ENCODE data around the gene RNF43. TPM values are rescaled to one million over a fixed set of nuclear protein-coding genes. Genes with fewer than 3 reads are reported as not detected.

The RNF43 gene
- total RNA-seq, 3 donors from 2014 or later, result 8.5 to 19.0 TPM; not detected in 1

DNA sequence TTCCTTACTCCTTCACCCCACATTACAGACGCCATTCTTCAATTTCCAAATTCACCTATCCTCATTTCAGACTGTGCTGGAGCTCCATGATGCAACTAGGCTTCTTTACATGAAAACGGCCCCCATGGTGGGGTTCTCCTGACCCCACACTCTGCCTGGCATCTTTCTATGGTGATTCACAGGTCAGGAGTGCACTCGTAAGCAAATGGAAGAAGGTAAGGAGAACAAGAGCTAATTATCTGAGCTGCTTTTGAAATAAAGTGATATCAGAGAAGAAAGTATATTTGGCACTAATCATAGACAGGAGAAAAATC, 37.9 kb downstream of the RNF43 start:
- no peak for TF ChIP-seq POLR2AphosphoS5 (IDR thresholded peaks at IDR 0.05)
- H3K4me3 ChIP-seq, result no peak overlapping the region
- H3K36me3 ChIP-seq, result no peaks in the 10 kb centered on the region
- H3K27ac ChIP-seq, result no peak overlapping the region
- H3K4me1 ChIP-seq, result no peaks in the 10 kb centered on the region
- no peak for DNase-seq (ENCODE audit: low spot score in 2 of 2)
- H3K9me3 ChIP-seq, result no peaks in the 10 kb centered on the region
- intact Hi-C loops (cut with DNase I; ENCODE audit: low total_unique reads), result loop anchor here (5.0 kb wide), 1 partner anchor 1167 kb away; no protein-coding TSS in a partner anchor
- no peaks in the 10 kb centered on the region for H3K27me3 ChIP-seq

DNA sequence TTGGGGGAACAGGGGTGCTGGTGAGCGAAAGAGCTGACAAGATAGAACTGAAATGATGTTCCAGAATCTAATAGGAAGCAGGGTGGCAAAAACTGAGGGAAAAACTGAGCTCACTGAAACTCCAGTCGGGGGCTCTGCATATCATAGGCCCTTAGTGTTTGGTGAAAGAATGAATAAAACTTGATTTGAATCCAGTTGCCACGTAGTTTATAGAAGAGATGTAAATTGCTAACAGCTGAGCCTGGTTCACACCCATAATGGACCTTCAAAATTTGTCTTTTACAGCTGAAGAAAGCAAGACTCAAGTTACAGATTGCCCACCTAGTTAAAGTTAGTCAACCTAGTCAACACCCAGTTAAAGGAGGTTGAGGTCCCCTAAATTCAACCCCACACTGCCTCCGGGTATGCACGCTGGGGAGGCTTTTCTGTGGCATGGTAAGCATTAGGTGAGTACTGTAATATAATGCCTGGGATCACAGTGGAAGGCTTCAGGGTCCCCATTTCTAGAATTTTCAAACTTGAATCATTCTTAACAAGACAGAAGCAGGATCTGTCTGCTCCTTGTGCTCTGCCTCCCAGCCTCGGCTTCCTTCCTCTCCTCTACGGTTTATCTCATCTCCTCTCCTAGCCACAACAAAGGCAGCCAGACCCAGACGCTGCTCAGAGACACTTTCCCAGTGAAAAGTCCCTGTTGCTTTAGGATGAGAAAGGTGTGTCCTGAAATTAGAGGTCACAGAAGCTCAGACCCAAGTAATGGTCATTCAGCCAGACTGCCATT, 38.4 kb downstream of the RNF43 start:
- no peak overlapping the region for H3K4me3 ChIP-seq
- no peaks in the 10 kb centered on the region for H3K36me3 ChIP-seq
- intact Hi-C loops (cut with DNase I; ENCODE audit: low total_unique reads), result loop anchor here (5.0 kb wide), 1 partner anchor 1167 kb away; no protein-coding TSS in a partner anchor
- DNase-seq (ENCODE audit: low spot score in 2 of 2), result no peak
- no peaks in the 10 kb centered on the region for H3K4me1 ChIP-seq
- H3K9me3 ChIP-seq, result no peaks in the 10 kb centered on the region
- H3K27me3 ChIP-seq, result no peaks in the 10 kb centered on the region
- no peak overlapping the region for H3K27ac ChIP-seq
- TF ChIP-seq, protein P1, sequence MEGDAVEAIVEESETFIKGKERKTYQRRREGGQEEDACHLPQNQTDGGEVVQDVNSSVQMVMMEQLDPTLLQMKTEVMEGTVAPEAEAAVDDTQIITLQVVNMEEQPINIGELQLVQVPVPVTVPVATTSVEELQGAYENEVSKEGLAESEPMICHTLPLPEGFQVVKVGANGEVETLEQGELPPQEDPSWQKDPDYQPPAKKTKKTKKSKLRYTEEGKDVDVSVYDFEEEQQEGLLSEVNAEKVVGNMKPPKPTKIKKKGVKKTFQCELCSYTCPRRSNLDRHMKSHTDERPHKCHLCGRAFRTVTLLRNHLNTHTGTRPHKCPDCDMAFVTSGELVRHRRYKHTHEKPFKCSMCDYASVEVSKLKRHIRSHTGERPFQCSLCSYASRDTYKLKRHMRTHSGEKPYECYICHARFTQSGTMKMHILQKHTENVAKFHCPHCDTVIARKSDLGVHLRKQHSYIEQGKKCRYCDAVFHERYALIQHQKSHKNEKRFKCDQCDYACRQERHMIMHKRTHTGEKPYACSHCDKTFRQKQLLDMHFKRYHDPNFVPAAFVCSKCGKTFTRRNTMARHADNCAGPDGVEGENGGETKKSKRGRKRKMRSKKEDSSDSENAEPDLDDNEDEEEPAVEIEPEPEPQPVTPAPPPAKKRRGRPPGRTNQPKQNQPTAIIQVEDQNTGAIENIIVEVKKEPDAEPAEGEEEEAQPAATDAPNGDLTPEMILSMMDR (IDR thresholded peaks at IDR 0.05), result no peak
- no peak for TF ChIP-seq POLR2AphosphoS5 (IDR thresholded peaks at IDR 0.05)
- TF ChIP-seq POLR2A (IDR thresholded peaks at IDR 0.05), result no peak

DNA sequence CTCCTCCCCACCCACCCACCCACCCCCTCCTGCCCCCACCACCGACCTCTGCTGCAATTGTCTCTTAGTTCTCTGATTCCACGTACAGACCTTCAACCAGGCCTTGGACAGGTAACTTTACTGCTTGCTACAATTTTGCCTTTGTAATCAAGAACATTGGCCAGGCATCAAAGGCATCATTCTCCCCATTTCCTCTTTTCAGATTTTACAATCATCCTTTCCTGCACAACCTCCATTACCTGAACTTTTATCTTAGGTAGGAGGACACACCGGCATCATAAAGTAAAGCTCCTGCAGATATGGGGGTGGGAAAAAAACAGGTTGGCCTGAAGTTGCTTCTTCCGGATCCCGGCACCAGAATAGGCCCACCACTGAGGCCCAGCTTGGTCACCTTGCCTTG, 39.7 kb downstream of the RNF43 start:
- intact Hi-C loops (cut with DNase I; ENCODE audit: low total_unique reads), result loop anchor here (5.0 kb wide), 1 partner anchor 1165 kb away; no protein-coding TSS in a partner anchor
- no peak for DNase-seq (ENCODE audit: low spot score in 2 of 2)
- TF ChIP-seq POLR2AphosphoS5 (IDR thresholded peaks at IDR 0.05) (no peak), POLR2A (IDR thresholded peaks at IDR 0.05) (no peak)
- TF ChIP-seq, protein P1 (IDR thresholded peaks at IDR 0.05), result no peak
- Histone ChIP-seq H3K9me3 (no peaks in the 10 kb centered on the region), H3K27me3 (no peaks in the 10 kb centered on the region), H3K4me1 (no peaks in the 10 kb centered on the region), H3K27ac (peak overlapping the region; percentile 33 to 77), H3K4me3 (no peak overlapping the region), H3K36me3 (no peaks in the 10 kb centered on the region)

DNA sequence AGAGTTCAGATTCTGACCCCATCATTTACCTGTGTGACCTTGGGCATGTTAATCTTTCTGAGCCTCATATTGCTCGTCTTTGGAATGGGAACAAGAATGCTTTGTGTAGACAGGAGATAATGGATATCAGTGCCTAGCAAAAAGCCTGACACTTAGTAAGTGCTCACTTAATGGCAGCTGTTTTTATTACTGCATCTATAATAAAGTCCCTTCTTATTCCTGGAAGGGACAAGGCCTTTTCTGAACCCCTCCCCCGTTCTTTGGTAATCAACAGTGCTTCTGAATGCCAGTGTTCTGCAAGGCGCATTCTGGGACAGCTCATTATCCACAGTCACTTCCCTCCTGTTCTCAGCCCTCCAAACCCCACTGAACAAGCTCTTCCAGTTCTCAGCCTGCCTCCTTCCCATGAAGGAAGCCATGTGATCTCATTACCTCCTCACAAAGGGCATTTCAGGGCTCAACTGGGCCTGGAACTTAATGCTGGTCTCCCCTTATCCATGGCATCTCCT, 40.2 kb downstream of the RNF43 start:
- Histone ChIP-seq H3K36me3 (no peaks in the 10 kb centered on the region), H3K9me3 (no peaks in the 10 kb centered on the region), H3K4me1 (no peaks in the 10 kb centered on the region), H3K27ac (peak overlapping the region; percentile 33 to 77), H3K4me3 (no peak overlapping the region), H3K27me3 (no peaks in the 10 kb centered on the region)
- intact Hi-C loops (cut with DNase I; ENCODE audit: low total_unique reads), result loop anchor here (5.0 kb wide), 1 partner anchor 1165 kb away; no protein-coding TSS in a partner anchor
- TF ChIP-seq, protein P1 (IDR thresholded peaks at IDR 0.05), result no peak
- TF ChIP-seq POLR2AphosphoS5 (IDR thresholded peaks at IDR 0.05), result peak in 1 of 3 donors; percentile 67
- DNase-seq (ENCODE audit: low spot score in 2 of 2), result peak in 1 of 2 donors; percentile 73

DNA sequence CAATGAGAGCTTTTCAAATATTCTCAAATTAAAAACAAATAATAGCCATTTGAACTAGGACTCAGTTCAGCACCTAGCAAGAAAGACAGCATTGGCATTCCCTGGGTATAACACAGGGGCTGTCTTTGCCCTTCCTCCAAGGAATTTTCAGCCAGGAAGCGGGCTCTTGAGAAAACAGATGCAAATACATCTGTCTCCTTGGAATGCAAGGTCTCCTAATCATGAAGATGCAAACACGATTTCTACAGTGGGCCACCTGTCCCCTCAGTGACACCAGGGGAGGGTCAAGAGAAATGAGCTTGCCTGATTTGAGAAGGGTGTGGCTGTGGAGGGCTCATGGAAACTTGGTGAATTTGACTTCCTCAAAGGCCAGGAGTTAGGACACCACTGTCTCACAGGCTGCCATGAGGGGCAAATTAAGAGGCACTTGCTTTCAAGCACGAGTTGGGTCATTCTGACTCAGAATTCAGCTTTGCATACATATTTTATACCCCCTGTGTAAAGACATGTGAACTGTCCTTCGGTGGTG, 40.8 kb downstream of the RNF43 start:
- no peak for DNase-seq (ENCODE audit: low spot score in 2 of 2)
- intact Hi-C loops (cut with DNase I; ENCODE audit: low total_unique reads), result loop anchor here (5.0 kb wide), 1 partner anchor 1164 kb away; no protein-coding TSS in a partner anchor

More for the DNA sequence above, 40.8 kb downstream of the RNF43 start:
- Histone ChIP-seq H3K27ac (peak overlapping the region; percentile 33 to 77), H3K9me3 (no peaks in the 10 kb centered on the region), H3K4me1 (no peaks in the 10 kb centered on the region), H3K36me3 (no peaks in the 10 kb centered on the region), H3K4me3 (no peak overlapping the region), H3K27me3 (no peaks in the 10 kb centered on the region)
- TF ChIP-seq, protein P1 (IDR thresholded peaks at IDR 0.05), result no peak
- TF ChIP-seq POLR2AphosphoS5 (IDR thresholded peaks at IDR 0.05), result no peak
- TF ChIP-seq POLR2A (IDR thresholded peaks at IDR 0.05), result no peak
